Mesenchymal stem cell (in vitro differentiated cells and primary cell): ENCODE data around the gene CCL28.
A peak's percentile ranks its signal among the peaks of the same experiment; 100 is the strongest.
"Not testable (repeated sequence)": the region's sequence is repeated elsewhere in the genome, so short reads cannot be mapped to it uniquely, and the experiment has no call there.

ENCODE experiments used
- DNase-seq: peaks from one replicate; pipeline ENCODE4 v3.0.0-alpha.2; 2013
- H2AFZ ChIP-seq: one replicate; pipeline ENCODE4 v1.6.1; 2013; ENCODE audit warnings: low read depth, mild to moderate bottlenecking, control low read depth, inconsistent platforms, low read length, moderate library complexity
- H2AK5ac ChIP-seq: 2 replicates; pipeline ENCODE4 v1.6.1; 2013; ENCODE audit warnings: low read length, moderate library complexity, mild to moderate bottlenecking, inconsistent platforms; ENCODE audit not compliant: severe bottlenecking
- H2BK120ac ChIP-seq: one replicate; pipeline ENCODE4 v1.6.1; 2013; ENCODE audit warnings: low read depth, mild to moderate bottlenecking, inconsistent platforms, low read length, moderate library complexity
- H2BK12ac ChIP-seq, 2 experiments: one replicate each; pipeline ENCODE4 v1.6.1; 2013; ENCODE audit warnings: inconsistent platforms in 2 of 2, low read length in 2 of 2, mild to moderate bottlenecking in 2 of 2, moderate library complexity in 2 of 2, control low read depth in 1 of 2
- H2BK15ac ChIP-seq: one replicate; pipeline ENCODE4 v1.6.1; 2013; ENCODE audit warnings: mild to moderate bottlenecking, low read depth, inconsistent platforms; ENCODE audit not compliant: poor library complexity, severe bottlenecking
- H2BK5ac ChIP-seq: 2 replicates; pipeline ENCODE4 v1.6.1; 2013; ENCODE audit warnings: low read depth, mild to moderate bottlenecking, low read length, control low read depth, inconsistent platforms; ENCODE audit not compliant: poor library complexity, severe bottlenecking
- H3K14ac ChIP-seq, 2 experiments: one replicate each; pipeline ENCODE4 v1.6.1; 2013; ENCODE audit warnings: inconsistent platforms in 2 of 2, low read length in 2 of 2, control low read depth in 1 of 2, mild to moderate bottlenecking in 1 of 2, moderate library complexity in 1 of 2
- H3K18ac ChIP-seq, 2 experiments: one replicate each; pipeline ENCODE4 v1.6.1; 2013; ENCODE audit warnings: inconsistent platforms in 2 of 2, low read length in 2 of 2, control low read depth in 1 of 2, low read depth in 1 of 2, mild to moderate bottlenecking in 1 of 2
- H3K23ac ChIP-seq, 2 experiments: one replicate each; pipeline ENCODE4 v1.6.1; 2013; ENCODE audit warnings: inconsistent platforms in 2 of 2, low read length in 2 of 2, mild to moderate bottlenecking in 2 of 2, moderate library complexity in 2 of 2, control low read depth in 1 of 2
- H3K27ac ChIP-seq: 2 replicates; pipeline ENCODE4 v1.5.1; 2013; ENCODE audit warnings: mild to moderate bottlenecking, moderate library complexity, low read length, control low read depth, inconsistent platforms; ENCODE audit not compliant: poor library complexity, severe bottlenecking
- H3K27me3 ChIP-seq, 2 experiments: 2 replicates each; pipeline versions ENCODE4 v1.6.1 to v1.7.0; 2013; ENCODE audit warnings: low read length in 2 of 2, mild to moderate bottlenecking in 2 of 2, moderate library complexity in 2 of 2, control low read depth in 1 of 2, inconsistent platforms in 1 of 2; ENCODE audit not compliant: control insufficient read depth in 1 of 2, insufficient read depth in 1 of 2
- H3K36me3 ChIP-seq, 2 experiments: 2 replicates each; pipeline versions ENCODE4 v1.6.1 to v1.7.0; 2013; ENCODE audit warnings: low read length in 2 of 2, control low read depth in 1 of 2, inconsistent platforms in 1 of 2, low read depth in 1 of 2, mild to moderate bottlenecking in 1 of 2; ENCODE audit not compliant: insufficient read depth in 2 of 2, control insufficient read depth in 1 of 2
- H3K4ac ChIP-seq, 2 experiments: one replicate each; pipeline ENCODE4 v1.6.1; 2013; ENCODE audit warnings: inconsistent platforms in 2 of 2, low read length in 2 of 2, mild to moderate bottlenecking in 2 of 2, moderate library complexity in 2 of 2, control low read depth in 1 of 2, low read depth in 1 of 2
- H3K4me1 ChIP-seq: 2 replicates; pipeline ENCODE4 v1.6.1; 2013; ENCODE audit warnings: low read depth, low read length, control low read depth; ENCODE audit not compliant: control insufficient read depth, insufficient read depth
- H3K4me2 ChIP-seq: 2 replicates; pipeline ENCODE4 v1.6.1; 2013; ENCODE audit warnings: low read length, mild to moderate bottlenecking, inconsistent platforms; ENCODE audit not compliant: poor library complexity, severe bottlenecking
- H3K4me3 ChIP-seq, 2 experiments: 2 replicates each; pipeline versions ENCODE4 v1.5.1 to v1.7.0; 2013; ENCODE audit warnings: low read length in 2 of 2, mild to moderate bottlenecking in 2 of 2, control low read depth in 1 of 2, low read depth in 1 of 2; ENCODE audit not compliant: insufficient read depth in 1 of 2
- H3K79me1 ChIP-seq: replicated peaks from 2 replicates; pipeline ENCODE4 v1.6.1; 2013; ENCODE audit warnings: mild to moderate bottlenecking, control low read depth, low read length, inconsistent platforms; ENCODE audit not compliant: poor library complexity, severe bottlenecking
- H3K9ac ChIP-seq: 2 replicates; pipeline ENCODE4 v1.7.0; 2013; ENCODE audit warnings: mild to moderate bottlenecking, low read length, moderate library complexity
- H3K9me3 ChIP-seq: 2 replicates; pipeline ENCODE4 v1.7.0; 2013; ENCODE audit warnings: mild to moderate bottlenecking, low read length; ENCODE audit not compliant: control insufficient read depth
- H4K8ac ChIP-seq: one replicate; pipeline ENCODE4 v1.6.1; 2013; ENCODE audit warnings: inconsistent platforms, mild to moderate bottlenecking, low read length, moderate library complexity
- H4K91ac ChIP-seq: one replicate; pipeline ENCODE4 v1.6.1; 2013; ENCODE audit warnings: mild to moderate bottlenecking, low read length, inconsistent platforms
- WGBS: methylation state at CpG from one replicate; pipeline ENCODE4 v1.1.7; 2013; ENCODE audit warnings: mixed read lengths; 5-methylcytosine and 5-hydroxymethylcytosine counted together

CCL28 gene

DNA sequence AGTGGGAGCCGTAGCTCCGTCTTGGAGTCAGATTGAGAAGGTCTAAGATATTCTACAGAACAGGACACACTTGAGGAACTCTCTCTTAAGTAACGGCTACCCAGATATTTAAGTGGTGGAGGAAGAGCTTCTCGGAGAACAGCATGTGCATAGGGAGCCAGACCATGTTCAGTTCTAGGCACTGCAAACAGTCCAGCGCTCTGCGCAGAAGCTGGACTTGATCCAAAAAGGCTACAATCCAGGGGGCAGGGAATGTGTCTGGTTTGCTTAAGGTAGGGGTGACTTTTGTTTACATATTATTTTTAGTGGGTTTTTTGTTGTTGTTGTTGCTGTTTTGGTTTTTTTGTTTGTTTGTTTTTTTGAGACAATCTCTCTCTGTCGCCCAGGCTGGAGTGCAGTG, 16.8 kb upstream of the CCL28 start:
- DNase-seq, result no peak
- H2BK15ac ChIP-seq, result no peak overlapping the region
- H3K4me1 ChIP-seq, result peaks cover 10% of the 10 kb centered on the region
- no peaks in the 10 kb centered on the region for H3K79me1 ChIP-seq
- H2BK5ac ChIP-seq, result no peak overlapping the region
- H2BK120ac ChIP-seq, result no peak overlapping the region
- no peak overlapping the region for H3K4ac ChIP-seq
- no peak overlapping the region for H4K8ac ChIP-seq
- no peak overlapping the region for H3K4me2 ChIP-seq
- H3K36me3 ChIP-seq, result no peaks in the 10 kb centered on the region
- no peak overlapping the region for H3K4me3 ChIP-seq
- WGBS, result 93% methylated on average over 7 of the region's 7 CpGs
- no peak overlapping the region for H2BK12ac ChIP-seq
- no peak overlapping the region for H3K23ac ChIP-seq
- H3K27me3 ChIP-seq, result no peaks in the 10 kb centered on the region
- H2AK5ac ChIP-seq, result peak overlapping the region; percentile 1
- no peak overlapping the region for H3K27ac ChIP-seq
- no peaks in the 10 kb centered on the region for H3K9me3 ChIP-seq
- H4K91ac ChIP-seq, result no peak overlapping the region
- H3K14ac ChIP-seq, result no peak overlapping the region
- no peak overlapping the region for H2AFZ ChIP-seq
- H3K9ac ChIP-seq, result no peak overlapping the region
- H3K18ac ChIP-seq, result peak overlapping the region in 1 of 2 experiments; percentile 30

DNA sequence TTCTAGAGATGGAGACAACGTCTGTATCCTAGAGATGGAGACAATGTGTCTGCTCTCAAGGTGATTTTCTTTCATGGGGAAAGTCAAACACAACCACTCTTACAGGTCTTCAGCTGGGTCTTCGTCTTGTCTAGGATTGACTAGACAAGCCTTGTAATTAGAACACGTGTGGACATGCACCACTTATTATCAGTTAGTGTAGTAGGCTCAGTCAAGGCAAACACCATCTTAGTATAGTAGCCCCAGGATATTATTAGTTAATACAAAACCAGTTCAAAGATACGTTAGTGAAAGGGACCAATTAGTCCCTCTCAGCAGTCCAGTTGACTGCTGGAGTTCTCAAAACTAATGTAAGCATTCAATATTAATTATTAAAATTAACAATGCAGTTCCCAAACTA, 15.1 kb upstream of the CCL28 start:
- H3K79me1 ChIP-seq, result no peaks in the 10 kb centered on the region
- H4K91ac ChIP-seq, result no peak overlapping the region
- H2BK12ac ChIP-seq, result no peak overlapping the region
- H3K23ac ChIP-seq, result no peak overlapping the region
- H3K4ac ChIP-seq, result no peak overlapping the region
- no peak overlapping the region for H2AFZ ChIP-seq
- no peak overlapping the region for H3K14ac ChIP-seq
- no peak overlapping the region for H2BK15ac ChIP-seq
- no peaks in the 10 kb centered on the region for H3K36me3 ChIP-seq
- no peak overlapping the region for H3K4me2 ChIP-seq
- DNase-seq, result no peak
- peaks cover 11% of the 10 kb centered on the region for H3K4me1 ChIP-seq
- no peak overlapping the region for H3K4me3 ChIP-seq
- H3K27me3 ChIP-seq, result no peaks in the 10 kb centered on the region
- H2BK120ac ChIP-seq, result no peak overlapping the region
- no peak overlapping the region for H4K8ac ChIP-seq
- no peak overlapping the region for H3K27ac ChIP-seq
- H3K18ac ChIP-seq, result no peak overlapping the region
- H2AK5ac ChIP-seq, result peak overlapping the region; percentile 68
- H3K9ac ChIP-seq, result no peak overlapping the region
- no peak overlapping the region for H2BK5ac ChIP-seq
- 92% methylated on average over 3 of the region's 4 CpGs for WGBS
- H3K9me3 ChIP-seq, result no peaks in the 10 kb centered on the region

GRCh38 chr5:43425983-43426382, 13.8 kb upstream of the CCL28 start:
- peak overlapping the region in 1 of 2 experiments; percentile 19 for H3K4me3 ChIP-seq
- no peaks in the 10 kb centered on the region for H3K27me3 ChIP-seq
- H4K91ac ChIP-seq, result no peak overlapping the region
- no peaks in the 10 kb centered on the region for H3K36me3 ChIP-seq
- H3K9ac ChIP-seq, result no peak overlapping the region
- DNase-seq, result peak; percentile 56
- H3K4me1 ChIP-seq, result peaks cover 14% of the 10 kb centered on the region
- H3K4me2 ChIP-seq, result no peak overlapping the region
- H2BK5ac ChIP-seq, result no peak overlapping the region
- H4K8ac ChIP-seq, result no peak overlapping the region
- peak overlapping the region; percentile 46 for H3K27ac ChIP-seq
- H2BK15ac ChIP-seq, result no peak overlapping the region
- 60% methylated on average over 2 of the region's 2 CpGs for WGBS
- no peak overlapping the region for H2AK5ac ChIP-seq
- no peak overlapping the region for H2BK120ac ChIP-seq
- no peaks in the 10 kb centered on the region for H3K79me1 ChIP-seq
- no peak overlapping the region for H2BK12ac ChIP-seq
- no peaks in the 10 kb centered on the region for H3K9me3 ChIP-seq
- H3K14ac ChIP-seq, result no peak overlapping the region
- no peak overlapping the region for H3K4ac ChIP-seq
- peak overlapping the region in 1 of 2 experiments; percentile 61 for H3K18ac ChIP-seq
- no peak overlapping the region for H2AFZ ChIP-seq
- no peak overlapping the region for H3K23ac ChIP-seq

- DNase-seq, H2AK5ac ChIP-seq, H3K36me3 ChIP-seq, H3K9ac ChIP-seq, H3K23ac ChIP-seq, H3K9me3 ChIP-seq, H2BK120ac ChIP-seq, H3K27me3 ChIP-seq, H4K91ac ChIP-seq, H3K4me2 ChIP-seq, H2BK5ac ChIP-seq, H2BK12ac ChIP-seq, H3K4me3 ChIP-seq, H3K18ac ChIP-seq, H2AFZ ChIP-seq, H4K8ac ChIP-seq, H3K79me1 ChIP-seq, H2BK15ac ChIP-seq, H3K4ac ChIP-seq, H3K14ac ChIP-seq, H3K27ac ChIP-seq: not testable (repeated sequence)
- 94% methylated on average over 6 of the region's 6 CpGs for WGBS
- peaks cover 16% of the 10 kb centered on the region for H3K4me1 ChIP-seq
Measured at GRCh38 chr5:43423086-43423485, 10.9 kb upstream of the CCL28 start.
